BJ (cell line): ENCODE results near the gene NMNAT3. TPM values are rescaled to one million over a fixed set of nuclear protein-coding genes. Genes with fewer than 3 reads are reported as not detected.

Experiments
- CTCF ChIA-PET: fragments of 350-600 bp; formaldehyde crosslinking; extraction: SDS; loops from one replicate; lab custom pipeline; 2021; ENCODE audit warnings: antibody characterized with exemption, inconsistent platforms; lab: Yijun Ruan, JAX
- POLR2A ChIA-PET: fragments of 300-600 bp; sonication (Branson Sonifier 250); formaldehyde crosslinking; extraction: SDS; loops from one replicate; lab custom pipeline; 2021; ENCODE audit warnings: antibody characterized with exemption; lab: Charles Lee
- DNase-seq: peaks from one replicate; pipeline ENCODE4 v3.0.0-alpha.2; 2011; ENCODE audit warnings: low read depth
- H3K27me3 ChIP-seq: 2 replicates; pipeline ENCODE4 v1.6.0; 2011; ENCODE audit warnings: low read length; ENCODE audit not compliant: control insufficient read depth, insufficient read depth
- H3K36me3 ChIP-seq: 2 replicates; pipeline ENCODE4 v1.5.1; 2011; ENCODE audit warnings: low read length; ENCODE audit not compliant: control insufficient read depth, insufficient read depth
- H3K4me3 ChIP-seq: 2 replicates; pipeline ENCODE4 v1.5.1; 2011; ENCODE audit warnings: low read depth, mild to moderate bottlenecking, control low read depth, low read length
- polyA plus RNA-seq: library from polyadenylated mRNA; depleted of rRNA; stranded (reverse); fragments of >200 nt; gene quantifications from 2 replicates; pipeline ENCODE4 v1.2.3, GENCODE V29; 2011
- TF ChIP-seq, protein P1 (sequence below): IDR thresholded peaks from 2 replicates; pipeline ENCODE4 v1.5.1; 2011; ENCODE audit warnings: low read depth, mild to moderate bottlenecking, control low read depth, inconsistent platforms, low read length, moderate library complexity; ENCODE audit not compliant: insufficient read depth

The NMNAT3 gene
- polyA plus RNA-seq, 1 experiment = 0.61 TPM

DNA sequence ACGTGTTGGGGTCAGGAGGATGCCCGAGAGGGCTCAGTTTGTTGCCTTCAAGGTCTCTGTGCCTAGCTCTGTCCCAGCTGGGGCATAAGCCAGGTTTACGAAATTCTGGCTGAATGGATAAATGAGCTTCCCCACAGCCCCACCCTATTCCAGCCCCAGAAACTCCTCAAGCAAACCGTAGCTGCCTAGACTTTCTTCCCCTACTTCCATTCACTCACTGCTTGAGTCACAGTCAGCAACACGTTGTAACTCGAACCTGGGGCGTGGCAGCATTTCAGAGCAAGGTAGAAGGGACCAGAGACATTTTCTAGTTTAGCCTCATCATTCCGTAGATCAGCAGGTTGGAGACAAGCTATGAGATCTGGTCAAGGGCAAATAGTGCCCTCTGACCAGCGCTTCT, 24.2 kb downstream of the NMNAT3 start:
- POLR2A ChIA-PET = no interaction called here
- TF ChIP-seq, protein P1, sequence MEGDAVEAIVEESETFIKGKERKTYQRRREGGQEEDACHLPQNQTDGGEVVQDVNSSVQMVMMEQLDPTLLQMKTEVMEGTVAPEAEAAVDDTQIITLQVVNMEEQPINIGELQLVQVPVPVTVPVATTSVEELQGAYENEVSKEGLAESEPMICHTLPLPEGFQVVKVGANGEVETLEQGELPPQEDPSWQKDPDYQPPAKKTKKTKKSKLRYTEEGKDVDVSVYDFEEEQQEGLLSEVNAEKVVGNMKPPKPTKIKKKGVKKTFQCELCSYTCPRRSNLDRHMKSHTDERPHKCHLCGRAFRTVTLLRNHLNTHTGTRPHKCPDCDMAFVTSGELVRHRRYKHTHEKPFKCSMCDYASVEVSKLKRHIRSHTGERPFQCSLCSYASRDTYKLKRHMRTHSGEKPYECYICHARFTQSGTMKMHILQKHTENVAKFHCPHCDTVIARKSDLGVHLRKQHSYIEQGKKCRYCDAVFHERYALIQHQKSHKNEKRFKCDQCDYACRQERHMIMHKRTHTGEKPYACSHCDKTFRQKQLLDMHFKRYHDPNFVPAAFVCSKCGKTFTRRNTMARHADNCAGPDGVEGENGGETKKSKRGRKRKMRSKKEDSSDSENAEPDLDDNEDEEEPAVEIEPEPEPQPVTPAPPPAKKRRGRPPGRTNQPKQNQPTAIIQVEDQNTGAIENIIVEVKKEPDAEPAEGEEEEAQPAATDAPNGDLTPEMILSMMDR = no peak
- Histone ChIP-seq H3K4me3 (no peak overlapping the region), H3K36me3 (no peaks in the 10 kb centered on the region), H3K27me3 (no peaks in the 10 kb centered on the region)
- no peak for DNase-seq
- CTCF ChIA-PET = no interaction called here

DNA sequence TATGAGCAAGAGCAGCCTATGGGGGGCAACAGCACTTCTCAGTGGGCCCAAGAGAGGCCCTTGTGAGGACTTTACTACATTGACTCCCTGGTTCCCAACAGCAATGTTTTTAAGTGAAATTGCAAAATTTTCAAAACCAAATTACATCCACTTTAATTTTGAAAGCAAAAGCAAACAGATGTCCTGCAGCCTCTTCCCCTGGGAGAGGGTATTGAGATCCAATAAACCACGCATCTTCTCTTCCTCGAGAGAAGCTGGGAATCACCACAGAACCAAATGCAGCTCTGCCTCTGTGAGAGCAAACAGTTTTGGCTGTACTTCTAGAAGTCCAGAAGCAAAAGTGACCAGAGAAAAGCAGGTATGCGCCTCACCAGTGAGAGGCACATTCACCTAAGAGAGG, 25.2 kb downstream of the NMNAT3 start:
- no peak for DNase-seq
- Histone ChIP-seq H3K4me3 (no peak overlapping the region), H3K27me3 (no peaks in the 10 kb centered on the region), H3K36me3 (no peaks in the 10 kb centered on the region)
- ChIA-PET POLR2A (no interaction called here), CTCF (no interaction called here)
- TF ChIP-seq, protein P1 = no peak

DNA sequence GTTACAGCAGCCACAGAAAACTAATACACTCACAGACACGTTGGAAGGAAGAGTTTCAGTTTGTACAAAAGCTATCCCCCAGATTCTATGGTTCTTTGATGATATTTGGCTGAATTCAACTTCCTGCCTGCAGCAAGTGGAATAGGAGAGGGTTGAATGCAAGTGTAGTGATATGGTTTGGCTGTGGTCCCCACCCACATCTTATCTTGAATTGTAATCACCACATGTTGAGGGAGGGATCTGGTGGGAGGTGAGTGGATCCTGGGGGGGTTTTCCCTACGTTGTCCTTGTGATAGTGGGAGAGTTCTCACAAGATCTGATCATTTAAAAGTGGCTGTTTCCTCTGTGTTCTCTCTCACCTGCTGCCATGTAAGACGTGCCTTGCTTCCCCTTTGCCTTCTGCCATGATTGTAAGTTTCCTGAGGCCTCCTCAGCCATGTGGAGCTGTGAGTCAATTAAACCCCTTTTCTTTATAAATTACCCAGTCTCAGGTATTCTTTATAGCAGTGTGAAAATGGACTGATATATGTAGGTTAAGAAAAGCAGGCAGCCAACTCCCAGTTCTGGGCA, 29.8 kb downstream of the NMNAT3 start:
- TF ChIP-seq, protein P1 = no peak
- ChIA-PET CTCF (no interaction called here), POLR2A (no interaction called here)

DNA sequence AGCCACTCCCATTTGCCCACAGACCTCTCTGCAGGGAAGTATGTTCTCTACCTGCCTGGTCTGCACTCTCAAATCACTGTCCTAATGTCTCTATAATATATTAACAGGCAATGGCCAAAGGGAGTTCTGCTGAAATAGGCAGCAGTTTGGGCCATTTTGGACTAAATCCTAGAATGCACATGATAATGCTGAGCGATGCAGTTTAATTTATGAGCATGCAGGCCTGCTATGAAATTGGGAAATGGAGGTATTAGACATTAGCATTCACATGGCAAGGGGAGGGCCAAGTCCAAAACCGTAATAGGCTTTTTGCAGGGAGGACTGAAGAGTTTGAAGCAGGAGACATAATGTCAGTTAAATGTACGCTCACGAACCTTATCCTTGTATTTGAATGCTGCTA, 31.3 kb downstream of the NMNAT3 start:
- POLR2A ChIA-PET = no interaction called here
- H3K27me3 ChIP-seq = no peaks in the 10 kb centered on the region
- DNase-seq = no peak
- H3K36me3 ChIP-seq = no peaks in the 10 kb centered on the region
- no peak overlapping the region for H3K4me3 ChIP-seq
- CTCF ChIA-PET = interaction anchor here (1.0 kb wide), 1 partner anchor 18 kb away, joined by 3 read pairs; no protein-coding TSS in a partner anchor
- TF ChIP-seq, protein P1 = no peak

More for the DNA sequence above, 29.8 kb downstream of the NMNAT3 start:
- Histone ChIP-seq H3K27me3 (no peaks in the 10 kb centered on the region), H3K36me3 (no peaks in the 10 kb centered on the region), H3K4me3 (no peak overlapping the region)
- no peak for DNase-seq

DNA sequence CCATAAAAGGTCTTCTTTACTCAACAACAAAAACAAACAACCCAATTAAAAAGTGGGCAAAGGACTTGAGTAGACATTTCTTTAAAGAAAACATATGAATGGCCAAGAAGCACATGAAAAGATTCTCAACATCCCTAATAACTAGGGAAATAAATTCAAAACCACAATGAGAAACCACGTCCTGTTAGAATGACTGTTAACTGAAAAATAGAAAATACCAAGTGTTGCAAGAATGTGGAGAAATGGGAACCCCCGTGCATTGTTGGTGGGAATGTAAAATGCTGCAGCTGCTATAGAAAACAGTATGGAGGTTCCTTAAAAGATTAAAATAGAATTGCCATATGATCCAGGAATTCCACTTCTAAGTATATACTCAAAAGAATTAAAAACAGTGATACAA, 34.8 kb downstream of the NMNAT3 start:
- CTCF ChIA-PET = no interaction called here
- POLR2A ChIA-PET = no interaction called here
- DNase-seq = no peak
- TF ChIP-seq, protein P1 = no peak
- no peak overlapping the region for H3K4me3 ChIP-seq
- no peaks in the 10 kb centered on the region for H3K36me3 ChIP-seq
- no peaks in the 10 kb centered on the region for H3K27me3 ChIP-seq
